Body of pancreas (tissue), 4 donors: ENCODE measurements around the gene TSHZ2. TPM values are rescaled to one million over a fixed set of nuclear protein-coding genes. Genes with fewer than 3 reads are reported as not detected.

Source experiments
- ATAC-seq: fragments of 150-250 bp; one replicate; pipeline ENCODE4 v1.9.1; 2016
- DNase-seq, 4 donors: peaks; one replicate each; pipeline ENCODE4 v3.0.0-alpha.2; 2019
- H3K27ac ChIP-seq, 4 donors: fragments of 200-600 bp; sonication (generic); 1 replicate in 3 of 4; 2 replicates in 1 of 4; pipeline versions ENCODE4 v1.5.1 to v1.6.1; 2016 to 2019; ENCODE audit warnings: mild to moderate bottlenecking in 1 of 4, mixed read lengths in 1 of 4, moderate library complexity in 1 of 4
- H3K27me3 ChIP-seq, 2 donors: fragments of 200-600 bp; sonication (generic); one replicate each; pipeline ENCODE4 v1.6.0; 2016; ENCODE audit warnings: mild to moderate bottlenecking in 1 of 2
- H3K36me3 ChIP-seq, 2 donors: fragments of 200-600 bp; sonication (generic); replicated peaks in 1 of 2; 2 replicates each; pipeline ENCODE4 v1.5.1; 2016; ENCODE audit warnings: low read depth in 2 of 2; ENCODE audit not compliant: insufficient read depth in 1 of 2
- H3K4me1 ChIP-seq: fragments of 200-600 bp; sonication (generic); one replicate; pipeline ENCODE4 v1.6.0; 2016
- H3K4me3 ChIP-seq, 2 donors: fragments of 200-600 bp; sonication (generic); 1 replicate in 1 of 2; 2 replicates in 1 of 2; pipeline ENCODE4 v1.5.1; 2016 to 2019
- H3K9me3 ChIP-seq, 3 donors: fragments of 200-600 bp; sonication (generic); 1 replicate in 2 of 3; 2 replicates in 1 of 3; pipeline ENCODE4 v1.5.1; 2016
- CTCF ChIP-seq, 7 experiments: fragments of 450-650 bp in 4 of 7; fragments of 200-600 bp in 3 of 7; sonication (generic) in 3 of 7; IDR thresholded peaks; one replicate each; pipeline ENCODE4 v1.5.1; 2016 to 2019; ENCODE audit warnings: antibody characterized with exemption in 7 of 7
- POLR2A ChIP-seq, 3 donors: fragments of 450-650 bp; IDR thresholded peaks; one replicate each; pipeline ENCODE4 v1.6.1; 2016; ENCODE audit warnings: antibody characterized with exemption in 3 of 3, mild to moderate bottlenecking in 2 of 3
- WGBS, 2 donors: methylation state at CpG; one replicate each; pipeline ENCODE4 v1.1.5; 2017; 5-methylcytosine and 5-hydroxymethylcytosine counted together
- intact Hi-C: fragments of 100-400 bp; cut with DNase I; formaldehyde crosslinking; loops from one replicate; pipeline ENCODE4 v1.15.1; 2023
- total RNA-seq, 2 donors: library from RNA; depleted of rRNA; stranded (reverse); fragments of >200 nt; gene quantifications; one replicate each; pipeline ENCODE4 v1.1.0, GENCODE V29; 2016

The TSHZ2 gene
- total RNA-seq, 2 donors from 2014 or later = 6.0 to 9.6 TPM

GRCh38 chr20:53194306-53195290 is 222.4 kb downstream of the TSHZ2 start:
- TF ChIP-seq CTCF (IDR thresholded peaks at IDR 0.05) = no peak
- WGBS, 2 donors = 44% methylated on average over 11 of the region's 11 CpGs

GRCh38 chr20:53195876-53196610 is 223.9 kb downstream of the TSHZ2 start:
- intact Hi-C loops = no loop called here
- DNase-seq (no peak), ATAC-seq (no peak)
- Histone ChIP-seq H3K9me3 (no peaks in the 10 kb centered on the region), H3K27me3 (peaks cover 0 to 5% of the 10 kb centered on the region in 2 donors), H3K36me3 (no peaks in the 10 kb centered on the region), H3K4me1 (no peaks in the 10 kb centered on the region), H3K4me3 (no peak overlapping the region), H3K27ac (no peak overlapping the region)
- TF ChIP-seq CTCF (IDR thresholded peaks at IDR 0.05) (no peak), POLR2A (IDR thresholded peaks at IDR 0.05) (no peak)
- 67 to 78% methylated on average over 16 of the region's 16 CpGs for WGBS, 2 donors

More at GRCh38 chr20:53194306-53195290, 222.4 kb downstream of the TSHZ2 start:
- intact Hi-C loops = no loop called here
- Histone ChIP-seq H3K27me3 (peaks cover 0 to 5% of the 10 kb centered on the region in 2 donors), H3K9me3 (no peaks in the 10 kb centered on the region), H3K4me1 (no peaks in the 10 kb centered on the region), H3K36me3 (no peaks in the 10 kb centered on the region), H3K27ac (no peak overlapping the region), H3K4me3 (no peak overlapping the region)
- DNase-seq = no peak
- no peak for ATAC-seq

GRCh38 chr20:53201588-53201987 is 229.4 kb downstream of the TSHZ2 start:
- Histone ChIP-seq H3K36me3 (no peaks in the 10 kb centered on the region), H3K4me1 (no peaks in the 10 kb centered on the region), H3K9me3 (no peaks in the 10 kb centered on the region), H3K27me3 (peaks cover 0 to 4% of the 10 kb centered on the region in 2 donors), H3K4me3 (no peak overlapping the region), H3K27ac (no peak overlapping the region)
- intact Hi-C loops = no loop called here
- DNase-seq (no peak), ATAC-seq (no peak)
- WGBS, 2 donors = 61 to 79% methylated on average over 6 of the region's 6 CpGs
- TF ChIP-seq POLR2A (IDR thresholded peaks at IDR 0.05) (no peak), CTCF (IDR thresholded peaks at IDR 0.05) (no peak)

- no peak for TF ChIP-seq POLR2A (IDR thresholded peaks at IDR 0.05)
- no peak for TF ChIP-seq CTCF (IDR thresholded peaks at IDR 0.05)
- H3K36me3 ChIP-seq = no peaks in the 10 kb centered on the region
- ATAC-seq = no peak
- 83 to 96% methylated on average over 3 of the region's 3 CpGs for WGBS, 2 donors
- H3K27ac ChIP-seq = no peak overlapping the region
- H3K9me3 ChIP-seq = no peaks in the 10 kb centered on the region
- no peaks in the 10 kb centered on the region for H3K27me3 ChIP-seq
- no peak for DNase-seq
- no peak overlapping the region for H3K4me3 ChIP-seq
- intact Hi-C loops = no loop called here
- H3K4me1 ChIP-seq = no peaks in the 10 kb centered on the region
Observed at GRCh38 chr20:53202777-53203176, 230.6 kb downstream of the TSHZ2 start.
